BE2C (cell line): Measurements from ENCODE around the gene MKLN1.
"Not testable (repeated sequence)": the region's sequence is repeated elsewhere in the genome, so short reads cannot be mapped to it uniquely, and the experiment has no call there.

Experiments
- DNase-seq: peaks from one replicate; pipeline ENCODE4 v3.0.0-alpha.2; 2020
- H3K27me3 ChIP-seq: fragments of 250-450 bp; sonication (Bioruptor Pico); 2 replicates; pipeline ENCODE4 v1.5.1; 2020; ENCODE audit warnings: mild to moderate bottlenecking
- H3K36me3 ChIP-seq: fragments of 250-450 bp; sonication (Bioruptor Pico); 2 replicates; pipeline ENCODE4 v1.5.1; 2020; ENCODE audit warnings: mild to moderate bottlenecking
- H3K4me1 ChIP-seq: fragments of 250-450 bp; sonication (Bioruptor Pico); 2 replicates; pipeline ENCODE4 v1.5.1; 2020
- H3K4me3 ChIP-seq: 2 replicates; pipeline ENCODE4 v1.5.1; 2011; ENCODE audit warnings: low read depth, low read length
- H3K9me3 ChIP-seq: fragments of 250-450 bp; sonication (Bioruptor Pico); 2 replicates; pipeline ENCODE4 v1.5.1; 2020
- TF ChIP-seq, protein P1 (sequence below): IDR thresholded peaks from 2 replicates; pipeline ENCODE4 v1.5.1; 2012; ENCODE audit warnings: mild to moderate bottlenecking, low read depth, low read length

Gene MKLN1

DNA sequence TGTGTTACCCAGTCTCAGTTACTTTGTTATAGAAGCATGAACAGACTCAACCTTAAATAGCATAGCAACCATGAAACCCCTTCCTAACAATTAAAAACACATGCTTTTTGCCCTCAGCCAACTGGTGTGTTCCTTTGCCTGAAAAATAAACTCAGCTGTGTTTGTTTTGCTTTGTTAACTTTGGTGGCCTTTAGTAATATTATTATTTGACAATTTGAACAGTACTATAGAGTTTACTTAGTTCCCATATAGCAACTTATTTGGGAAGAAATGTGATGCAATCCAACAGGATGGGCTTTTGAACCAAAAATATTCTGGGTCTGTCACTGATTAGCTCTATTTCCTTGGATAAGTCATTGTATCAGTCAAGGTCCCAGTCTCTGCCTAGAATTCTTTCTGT is 22.5 kb upstream of the MKLN1 start:
- Histone ChIP-seq H3K36me3 (no peaks in the 10 kb centered on the region), H3K4me3 (no peak overlapping the region), H3K9me3 (no peaks in the 10 kb centered on the region), H3K4me1 (no peaks in the 10 kb centered on the region), H3K27me3 (no peaks in the 10 kb centered on the region)
- TF ChIP-seq, protein P1, sequence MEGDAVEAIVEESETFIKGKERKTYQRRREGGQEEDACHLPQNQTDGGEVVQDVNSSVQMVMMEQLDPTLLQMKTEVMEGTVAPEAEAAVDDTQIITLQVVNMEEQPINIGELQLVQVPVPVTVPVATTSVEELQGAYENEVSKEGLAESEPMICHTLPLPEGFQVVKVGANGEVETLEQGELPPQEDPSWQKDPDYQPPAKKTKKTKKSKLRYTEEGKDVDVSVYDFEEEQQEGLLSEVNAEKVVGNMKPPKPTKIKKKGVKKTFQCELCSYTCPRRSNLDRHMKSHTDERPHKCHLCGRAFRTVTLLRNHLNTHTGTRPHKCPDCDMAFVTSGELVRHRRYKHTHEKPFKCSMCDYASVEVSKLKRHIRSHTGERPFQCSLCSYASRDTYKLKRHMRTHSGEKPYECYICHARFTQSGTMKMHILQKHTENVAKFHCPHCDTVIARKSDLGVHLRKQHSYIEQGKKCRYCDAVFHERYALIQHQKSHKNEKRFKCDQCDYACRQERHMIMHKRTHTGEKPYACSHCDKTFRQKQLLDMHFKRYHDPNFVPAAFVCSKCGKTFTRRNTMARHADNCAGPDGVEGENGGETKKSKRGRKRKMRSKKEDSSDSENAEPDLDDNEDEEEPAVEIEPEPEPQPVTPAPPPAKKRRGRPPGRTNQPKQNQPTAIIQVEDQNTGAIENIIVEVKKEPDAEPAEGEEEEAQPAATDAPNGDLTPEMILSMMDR, result no peak
- no peak for DNase-seq

DNA sequence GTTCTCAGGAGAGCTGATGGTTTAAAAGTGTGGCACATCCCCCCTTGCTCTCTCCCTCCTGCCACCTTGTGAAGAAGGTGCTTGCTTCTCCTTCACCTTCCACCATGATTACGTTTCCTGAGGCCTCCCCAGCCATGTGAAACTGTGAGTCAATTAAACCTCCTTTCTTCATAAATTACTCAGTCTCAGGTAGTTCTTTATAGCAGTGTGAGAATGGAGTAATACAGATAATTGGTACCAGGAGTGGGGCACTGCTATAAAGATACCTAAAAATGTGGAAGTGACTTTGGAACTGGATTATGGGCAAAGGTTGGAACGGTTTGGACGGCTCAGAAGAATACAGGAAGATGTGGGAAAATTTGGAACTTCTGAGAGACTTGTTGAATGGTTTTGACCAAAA is 21.6 kb upstream of the MKLN1 start:
- not testable (repeated sequence) for H3K27me3 ChIP-seq, H3K4me3 ChIP-seq, DNase-seq, H3K9me3 ChIP-seq, H3K36me3 ChIP-seq, H3K4me1 ChIP-seq

GRCh38 chr7:131306777-131307176 is 20.9 kb upstream of the MKLN1 start:
- no peaks in the 10 kb centered on the region for H3K36me3 ChIP-seq
- DNase-seq, result no peak
- TF ChIP-seq, protein P1, result no peak
- H3K27me3 ChIP-seq, result no peaks in the 10 kb centered on the region
- no peaks in the 10 kb centered on the region for H3K9me3 ChIP-seq
- H3K4me1 ChIP-seq, result no peaks in the 10 kb centered on the region
- no peak overlapping the region for H3K4me3 ChIP-seq

- DNase-seq, result no peak
- TF ChIP-seq, protein P1, result no peak
- no peak overlapping the region for H3K4me3 ChIP-seq
- H3K4me1 ChIP-seq, result no peaks in the 10 kb centered on the region
- no peaks in the 10 kb centered on the region for H3K36me3 ChIP-seq
- no peaks in the 10 kb centered on the region for H3K27me3 ChIP-seq
- no peaks in the 10 kb centered on the region for H3K9me3 ChIP-seq
Observed at GRCh38 chr7:131307627-131308026, 20.0 kb upstream of the MKLN1 start.

DNA sequence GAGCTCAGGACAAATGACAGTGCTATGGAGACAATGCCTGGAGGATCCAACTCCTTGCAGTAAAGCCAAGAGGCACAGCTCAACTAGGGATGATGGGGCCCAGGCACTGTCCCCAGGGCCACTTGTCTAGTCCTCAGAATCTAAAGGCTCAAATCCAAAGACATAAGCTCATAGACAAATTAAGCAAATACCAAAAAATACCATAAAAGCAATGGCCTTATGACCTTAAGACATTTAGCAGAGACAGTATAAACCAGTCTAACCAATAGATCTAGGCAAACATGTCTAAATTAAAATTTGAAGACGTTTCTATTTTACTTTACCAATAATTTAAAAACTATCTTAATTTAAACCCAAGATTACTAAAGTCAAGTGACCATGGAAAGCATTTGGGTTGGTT is 14.8 kb upstream of the MKLN1 start:
- no peaks in the 10 kb centered on the region for H3K4me1 ChIP-seq
- no peak for DNase-seq
- H3K4me3 ChIP-seq, result no peak overlapping the region
- TF ChIP-seq, protein P1, result no peak
- no peaks in the 10 kb centered on the region for H3K36me3 ChIP-seq
- H3K9me3 ChIP-seq, result no peaks in the 10 kb centered on the region
- H3K27me3 ChIP-seq, result no peaks in the 10 kb centered on the region

GRCh38 chr7:131320603-131321002 is 7.1 kb upstream of the MKLN1 start:
- H3K27me3 ChIP-seq, result no peaks in the 10 kb centered on the region
- DNase-seq, result no peak
- H3K36me3 ChIP-seq, result no peaks in the 10 kb centered on the region
- no peak overlapping the region for H3K4me3 ChIP-seq
- no peaks in the 10 kb centered on the region for H3K4me1 ChIP-seq
- no peaks in the 10 kb centered on the region for H3K9me3 ChIP-seq
- TF ChIP-seq, protein P1, result no peak

GRCh38 chr7:131321656-131322055 is 6.0 kb upstream of the MKLN1 start:
- TF ChIP-seq, protein P1, result no peak
- Histone ChIP-seq H3K36me3 (no peaks in the 10 kb centered on the region), H3K4me1 (no peaks in the 10 kb centered on the region), H3K4me3 (no peak overlapping the region), H3K9me3 (no peaks in the 10 kb centered on the region), H3K27me3 (no peaks in the 10 kb centered on the region)
- DNase-seq, result no peak
